Mesothelial cell of epicardium (in vitro differentiated cells): ENCODE data around the gene ATF4. TPM values are rescaled to one million over a fixed set of nuclear protein-coding genes. Genes with fewer than 3 reads are reported as not detected.

Source experiments
- DNase-seq, 2 experiments: peaks; one replicate each; pipeline ENCODE4 v3.0.0; 2021; ENCODE audit warnings: low spot score in 2 of 2; ENCODE audit not compliant: unreplicated experiment in 2 of 2
- H3K27ac Mint-ChIP-seq: 2 replicates; pipeline ENCODE4 v1.8.0; 2021; ENCODE audit warnings: mixed read lengths
- H3K27me3 Mint-ChIP-seq: 2 replicates; pipeline ENCODE4 v1.8.0; 2021; ENCODE audit warnings: low read depth, mixed read lengths
- H3K36me3 Mint-ChIP-seq: 2 replicates; pipeline ENCODE4 v1.8.0; 2021; ENCODE audit warnings: mixed read lengths
- H3K4me1 Mint-ChIP-seq: 2 replicates; pipeline ENCODE4 v1.8.0; 2021; ENCODE audit warnings: mixed read lengths
- H3K4me3 Mint-ChIP-seq: 2 replicates; pipeline ENCODE4 v1.8.0; 2021; ENCODE audit warnings: mild to moderate bottlenecking, moderate library complexity, mixed read lengths
- H3K9me3 Mint-ChIP-seq: 2 replicates; pipeline ENCODE4 v1.8.0; 2021; ENCODE audit warnings: mixed read lengths
- CTCF ChIP-seq: fragments of 200-600 bp; sonication (generic); IDR thresholded peaks from one replicate; pipeline ENCODE4 v1.5.0; 2021; ENCODE audit warnings: antibody characterized with exemption; ENCODE audit not compliant: unreplicated experiment
- total RNA-seq: library from RNA; stranded (reverse); gene quantifications from 3 replicates; pipeline ENCODE4 v1.2.1, GENCODE V29; 2021

Gene ATF4
- total RNA-seq, 1 donor from 2014 or later, result 361 TPM

- no peaks in the 10 kb centered on the region for H3K9me3 Mint-ChIP-seq
- DNase-seq, result no peak
- no peaks in the 10 kb centered on the region for H3K27me3 Mint-ChIP-seq
- no peak overlapping the region for H3K27ac Mint-ChIP-seq
- peaks cover 5% of the 10 kb centered on the region for H3K4me1 Mint-ChIP-seq
- H3K36me3 Mint-ChIP-seq, result peaks cover 9% of the 10 kb centered on the region
- H3K4me3 Mint-ChIP-seq, result no peak overlapping the region
- TF ChIP-seq CTCF, result no peak
Observed at GRCh38 chr22:39486951-39487825, 33.2 kb upstream of the ATF4 start.

GRCh38 chr22:39487826-39488520, 32.4 kb upstream of the ATF4 start:
- no peak for TF ChIP-seq CTCF
- Mint-ChIP-seq H3K36me3 (peaks cover 9% of the 10 kb centered on the region), H3K4me3 (no peak overlapping the region), H3K9me3 (no peaks in the 10 kb centered on the region), H3K27ac (no peak overlapping the region), H3K27me3 (no peaks in the 10 kb centered on the region), H3K4me1 (peaks cover 5% of the 10 kb centered on the region)
- DNase-seq, result no peak

GRCh38 chr22:39488563-39489083, 31.7 kb upstream of the ATF4 start:
- no peak for TF ChIP-seq CTCF
- no peaks in the 10 kb centered on the region for H3K9me3 Mint-ChIP-seq
- no peak overlapping the region for H3K27ac Mint-ChIP-seq
- H3K4me1 Mint-ChIP-seq, result peaks cover 5% of the 10 kb centered on the region
- no peak for DNase-seq
- no peak overlapping the region for H3K4me3 Mint-ChIP-seq
- peaks cover 9% of the 10 kb centered on the region for H3K36me3 Mint-ChIP-seq
- H3K27me3 Mint-ChIP-seq, result no peaks in the 10 kb centered on the region

- Mint-ChIP-seq H3K4me1 (peaks cover 5% of the 10 kb centered on the region), H3K9me3 (no peaks in the 10 kb centered on the region), H3K36me3 (peaks cover 9% of the 10 kb centered on the region), H3K27ac (no peak overlapping the region), H3K27me3 (no peaks in the 10 kb centered on the region), H3K4me3 (no peak overlapping the region)
- DNase-seq, result no peak
- no peak for TF ChIP-seq CTCF
Observed at GRCh38 chr22:39489094-39490068, 31.0 kb upstream of the ATF4 start.

GRCh38 chr22:39490135-39490798, 30.1 kb upstream of the ATF4 start:
- H3K4me1 Mint-ChIP-seq, result peaks cover 5% of the 10 kb centered on the region
- no peak for DNase-seq
- H3K27ac Mint-ChIP-seq, result peak overlapping the region; percentile 51
- H3K36me3 Mint-ChIP-seq, result peaks cover 9% of the 10 kb centered on the region
- H3K9me3 Mint-ChIP-seq, result no peaks in the 10 kb centered on the region
- no peak overlapping the region for H3K4me3 Mint-ChIP-seq
- no peaks in the 10 kb centered on the region for H3K27me3 Mint-ChIP-seq
- TF ChIP-seq CTCF, result no peak
